Stimulated activated effector memory CD8-positive, alpha-beta T cell treated with anti-CD3 and anti-CD28 coated beads, Interleukin-12 subunit alpha, Interleukin-12 subunit beta, amount 100 ng/mL, for 72 hours (primary cell): ENCODE data around the gene VTI1A.
"Not testable (repeated sequence)": the region's sequence is repeated elsewhere in the genome, so short reads cannot be mapped to it uniquely, and the experiment has no call there.

Experiments
- ATAC-seq: fragments of 150-1000 bp; cut with Tn5 transposase; 2 replicates; pipeline ENCODE4 v1.10.0; 2021
- DNase-seq, 2 donors: peaks; one replicate each; pipeline ENCODE4 v3.0.0; 2021 to 2022; ENCODE audit warnings: low spot score in 2 of 2
- H3K27ac Mint-ChIP-seq: one replicate; pipeline ENCODE4 v1.8.0; 2022; ENCODE audit warnings: mild to moderate bottlenecking, mixed read lengths
- H3K36me3 Mint-ChIP-seq: one replicate; pipeline ENCODE4 v1.8.0; 2022; ENCODE audit warnings: mild to moderate bottlenecking, mixed read lengths
- H3K4me1 Mint-ChIP-seq: one replicate; pipeline ENCODE4 v1.8.0; 2022; ENCODE audit warnings: mixed read lengths
- H3K4me3 Mint-ChIP-seq: one replicate; pipeline ENCODE4 v1.8.0; 2022; ENCODE audit warnings: mild to moderate bottlenecking, mixed read lengths
- H3K9me3 Mint-ChIP-seq: one replicate; pipeline ENCODE4 v1.8.0; 2022; ENCODE audit warnings: mixed read lengths

VTI1A gene

DNA sequence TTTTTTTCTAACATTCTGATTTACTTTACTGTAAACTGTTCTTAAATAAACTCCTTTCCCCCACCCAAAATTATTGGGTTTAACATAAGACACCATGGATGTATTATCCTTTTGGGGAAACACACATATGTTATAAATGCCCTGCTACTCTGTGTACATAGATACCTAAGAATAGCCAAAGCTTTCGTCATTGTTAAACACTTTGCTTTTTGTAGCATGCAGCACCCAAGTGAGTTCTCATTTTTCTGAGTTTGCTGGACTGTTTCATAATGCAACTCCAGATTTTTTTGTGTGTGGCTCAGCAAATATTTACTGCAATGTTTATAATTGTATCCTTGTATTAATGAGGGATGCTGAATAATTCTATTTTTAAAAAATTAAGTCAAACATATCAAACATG is 86.9 kb downstream of the VTI1A start:
- ATAC-seq (no peak), DNase-seq (no peak)
- Mint-ChIP-seq H3K36me3 (peaks cover 33% of the 10 kb centered on the region), H3K27ac (no peak overlapping the region), H3K4me3 (no peak overlapping the region), H3K4me1 (peaks cover 27% of the 10 kb centered on the region), H3K9me3 (no peaks in the 10 kb centered on the region)

- H3K4me3 Mint-ChIP-seq = peak overlapping the region; percentile 24
- peaks cover 42% of the 10 kb centered on the region for H3K36me3 Mint-ChIP-seq
- H3K9me3 Mint-ChIP-seq = no peaks in the 10 kb centered on the region
- DNase-seq = no peak
- peaks cover 26% of the 10 kb centered on the region for H3K4me1 Mint-ChIP-seq
- no peak for ATAC-seq
- H3K27ac Mint-ChIP-seq = no peak overlapping the region
Observed at GRCh38 chr10:112535531-112535951, 88.5 kb downstream of the VTI1A start.

GRCh38 chr10:112536663-112537062 is 89.6 kb downstream of the VTI1A start:
- peaks cover 3% of the 10 kb centered on the region for H3K9me3 Mint-ChIP-seq
- H3K4me3 Mint-ChIP-seq = no peak overlapping the region
- DNase-seq = no peak
- peaks cover 14% of the 10 kb centered on the region for H3K4me1 Mint-ChIP-seq
- H3K27ac Mint-ChIP-seq = no peak overlapping the region
- H3K36me3 Mint-ChIP-seq = peaks cover 30% of the 10 kb centered on the region
- ATAC-seq = no peak

GRCh38 chr10:112538168-112538567 is 91.2 kb downstream of the VTI1A start:
- no peak for ATAC-seq
- H3K27ac Mint-ChIP-seq = no peak overlapping the region
- H3K4me1 Mint-ChIP-seq = peaks cover 7% of the 10 kb centered on the region
- peaks cover 6% of the 10 kb centered on the region for H3K9me3 Mint-ChIP-seq
- no peak for DNase-seq
- peaks cover 27% of the 10 kb centered on the region for H3K36me3 Mint-ChIP-seq
- H3K4me3 Mint-ChIP-seq = no peak overlapping the region

DNA sequence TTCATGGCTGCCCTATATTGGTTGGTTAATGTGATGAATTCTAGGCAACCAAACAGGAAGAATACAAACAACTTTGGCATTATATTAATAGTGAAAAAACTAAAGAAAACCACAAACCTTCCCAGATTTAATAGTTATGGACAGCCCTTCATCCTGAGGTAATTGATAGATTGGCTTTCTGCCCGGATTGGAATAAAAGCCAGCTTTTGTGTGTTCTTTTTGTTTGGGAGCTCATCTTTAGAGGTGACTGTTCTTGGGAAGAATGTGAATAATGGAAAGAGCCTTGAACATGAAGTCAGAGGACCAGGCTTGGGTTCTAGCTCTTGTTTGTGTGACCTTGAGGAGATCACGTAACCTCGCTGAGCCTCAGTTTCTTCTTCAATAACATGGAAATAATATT is 92.3 kb downstream of the VTI1A start:
- DNase-seq (no peak), ATAC-seq (no peak)
- peaks cover 6% of the 10 kb centered on the region for H3K9me3 Mint-ChIP-seq
- H3K27ac Mint-ChIP-seq = no peak overlapping the region
- H3K4me1 Mint-ChIP-seq = peaks cover 7% of the 10 kb centered on the region
- peaks cover 27% of the 10 kb centered on the region for H3K36me3 Mint-ChIP-seq
- no peak overlapping the region for H3K4me3 Mint-ChIP-seq

GRCh38 chr10:112542823-112543222 is 95.8 kb downstream of the VTI1A start:
- not testable (repeated sequence) for H3K4me3 Mint-ChIP-seq, DNase-seq, H3K4me1 Mint-ChIP-seq, ATAC-seq, H3K27ac Mint-ChIP-seq, H3K9me3 Mint-ChIP-seq
- peaks cover 27% of the 10 kb centered on the region for H3K36me3 Mint-ChIP-seq

DNA sequence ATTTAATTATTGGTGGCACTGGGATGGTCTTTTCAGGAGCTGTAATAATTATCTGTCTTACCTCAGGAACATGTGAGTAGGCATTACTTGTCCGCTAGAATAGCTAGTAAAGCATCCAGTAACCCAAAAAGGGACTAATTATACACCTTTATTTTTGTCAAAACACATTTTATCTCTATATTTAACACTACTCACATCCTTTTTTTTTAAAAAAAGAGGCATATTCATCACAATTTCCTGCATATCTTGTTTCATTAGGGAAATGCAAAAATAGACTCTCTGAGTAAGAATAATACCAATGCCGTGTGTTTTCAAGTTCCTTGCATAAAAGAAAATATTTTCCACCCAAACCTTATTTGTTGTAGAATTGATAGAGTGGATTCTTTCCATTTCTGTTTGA is 99.5 kb downstream of the VTI1A start:
- ATAC-seq = no peak
- Mint-ChIP-seq H3K36me3 (peaks cover 9% of the 10 kb centered on the region), H3K27ac (peak overlapping the region; percentile 58), H3K4me3 (no peak overlapping the region), H3K4me1 (peaks cover 12% of the 10 kb centered on the region), H3K9me3 (peaks cover 3% of the 10 kb centered on the region)
- no peak for DNase-seq

- Mint-ChIP-seq H3K4me3 (no peak overlapping the region), H3K4me1 (peaks cover 12% of the 10 kb centered on the region), H3K9me3 (no peaks in the 10 kb centered on the region), H3K27ac (no peak overlapping the region), H3K36me3 (peaks cover 4% of the 10 kb centered on the region)
- ATAC-seq (no peak), DNase-seq (no peak)
Observed at GRCh38 chr10:112548535-112549276, 101.7 kb downstream of the VTI1A start.

GRCh38 chr10:112552593-112553110 is 105.6 kb downstream of the VTI1A start:
- ATAC-seq = no peak
- peaks cover 4% of the 10 kb centered on the region for H3K36me3 Mint-ChIP-seq
- DNase-seq = no peak
- no peak overlapping the region for H3K4me3 Mint-ChIP-seq
- H3K4me1 Mint-ChIP-seq = peaks cover 6% of the 10 kb centered on the region
- no peak overlapping the region for H3K27ac Mint-ChIP-seq
- H3K9me3 Mint-ChIP-seq = no peaks in the 10 kb centered on the region

DNA sequence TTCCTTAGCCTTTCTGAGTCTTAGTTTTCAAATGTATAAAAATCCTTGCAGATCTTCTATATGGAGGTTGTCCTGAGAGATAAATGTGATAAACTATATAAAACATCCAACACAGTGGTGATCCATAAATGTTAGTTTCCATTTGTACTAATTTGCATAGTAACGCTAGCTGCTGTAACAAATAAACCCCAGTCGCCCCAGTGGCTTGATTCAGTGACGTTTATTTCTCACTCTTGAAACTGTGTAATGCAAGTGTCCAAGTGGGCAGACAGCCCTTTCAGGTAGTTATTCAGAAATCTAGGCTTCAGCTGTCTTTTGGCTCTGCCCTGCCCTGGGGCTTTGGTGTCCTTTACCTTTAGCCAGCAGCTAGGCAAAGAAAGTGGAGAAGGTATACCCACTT is 106.3 kb downstream of the VTI1A start:
- ATAC-seq = no peak
- no peak overlapping the region for H3K4me3 Mint-ChIP-seq
- H3K36me3 Mint-ChIP-seq = peaks cover 4% of the 10 kb centered on the region
- no peaks in the 10 kb centered on the region for H3K9me3 Mint-ChIP-seq
- no peak for DNase-seq
- peaks cover 6% of the 10 kb centered on the region for H3K4me1 Mint-ChIP-seq
- no peak overlapping the region for H3K27ac Mint-ChIP-seq

DNA sequence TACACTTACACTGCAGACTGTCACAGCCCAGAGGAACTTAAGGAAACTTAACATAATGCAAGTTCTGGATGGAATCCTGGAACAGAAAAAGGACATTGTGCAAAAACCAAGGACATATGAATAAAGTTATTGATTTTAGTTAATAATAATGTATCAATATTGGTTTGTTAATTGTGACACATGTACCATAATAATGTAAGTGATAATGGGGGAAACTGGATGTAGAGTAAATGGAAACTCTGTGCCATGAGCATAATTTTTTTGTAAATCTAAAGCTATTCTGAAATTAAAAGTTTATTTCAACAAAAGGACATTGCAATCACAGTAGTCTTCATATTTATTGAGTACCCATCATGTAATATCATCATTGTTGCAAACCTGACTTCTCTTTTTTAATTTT is 107.2 kb downstream of the VTI1A start:
- DNase-seq = no peak
- Mint-ChIP-seq H3K9me3 (no peaks in the 10 kb centered on the region), H3K36me3 (no peaks in the 10 kb centered on the region), H3K4me3 (no peak overlapping the region), H3K4me1 (no peaks in the 10 kb centered on the region), H3K27ac (no peak overlapping the region)
- no peak for ATAC-seq

GRCh38 chr10:112557197-112557596 is 110.2 kb downstream of the VTI1A start:
- DNase-seq (no peak), ATAC-seq (no peak)
- no peaks in the 10 kb centered on the region for H3K36me3 Mint-ChIP-seq
- H3K4me3 Mint-ChIP-seq = no peak overlapping the region
- no peaks in the 10 kb centered on the region for H3K4me1 Mint-ChIP-seq
- H3K9me3 Mint-ChIP-seq = no peaks in the 10 kb centered on the region
- no peak overlapping the region for H3K27ac Mint-ChIP-seq

DNA sequence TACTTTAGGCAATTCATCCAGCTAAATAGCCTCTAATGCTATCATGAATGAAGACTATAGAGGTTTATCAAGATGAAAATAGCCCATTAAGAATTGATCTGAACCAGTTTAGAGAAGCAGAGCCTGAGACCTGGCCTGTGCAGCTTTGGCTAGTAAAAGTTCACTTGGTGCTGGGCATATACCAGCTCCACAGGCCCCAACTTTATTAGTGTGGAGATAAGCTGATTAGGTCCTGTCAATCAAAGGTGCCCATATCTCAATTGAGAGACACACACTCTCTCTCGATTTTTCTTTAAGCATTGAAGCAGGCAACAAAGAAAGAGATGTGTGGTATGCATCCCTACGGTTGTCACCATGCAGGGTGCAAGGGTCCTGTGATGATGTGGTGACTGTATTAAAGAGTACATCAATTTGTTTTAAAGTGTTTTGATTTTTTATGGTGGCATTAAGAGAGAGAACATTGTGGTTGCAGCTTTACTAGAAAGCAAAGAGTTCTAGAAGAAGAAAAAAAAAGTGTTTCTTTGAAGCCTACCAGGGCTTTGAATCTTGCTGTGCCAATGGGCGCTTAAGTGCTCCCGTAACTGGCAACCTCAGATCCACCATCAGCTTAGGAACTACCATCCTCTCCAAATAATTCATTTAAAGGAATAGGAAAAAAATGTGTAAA is 111.6 kb downstream of the VTI1A start:
- Mint-ChIP-seq H3K4me3 (no peak overlapping the region), H3K27ac (no peak overlapping the region), H3K36me3 (no peaks in the 10 kb centered on the region), H3K9me3 (no peaks in the 10 kb centered on the region), H3K4me1 (no peaks in the 10 kb centered on the region)
- DNase-seq (no peak), ATAC-seq (no peak)

- ATAC-seq = no peak
- Mint-ChIP-seq H3K36me3 (no peaks in the 10 kb centered on the region), H3K27ac (no peak overlapping the region), H3K4me1 (no peaks in the 10 kb centered on the region), H3K4me3 (no peak overlapping the region), H3K9me3 (no peaks in the 10 kb centered on the region)
- no peak for DNase-seq
Observed at GRCh38 chr10:112559349-112559748, 112.3 kb downstream of the VTI1A start.

DNA sequence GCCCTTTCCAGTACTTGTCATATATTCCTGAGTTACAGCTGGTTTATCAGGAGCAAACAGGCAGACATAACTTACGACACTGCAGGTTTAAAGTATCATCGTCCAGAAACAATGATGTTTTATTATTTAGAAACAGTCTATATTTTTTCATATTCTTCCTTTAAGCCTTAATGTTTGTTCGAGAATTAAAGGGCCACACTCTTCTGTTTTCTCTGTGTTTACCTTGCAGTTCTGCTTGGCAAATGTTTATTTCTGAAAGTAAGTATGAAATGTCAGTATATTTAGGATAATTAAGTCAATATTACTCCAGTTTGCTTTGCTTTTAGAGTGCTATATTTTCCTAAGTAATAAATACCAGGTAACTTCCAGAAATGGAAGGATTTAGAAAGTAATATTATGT is 115.1 kb downstream of the VTI1A start:
- no peak overlapping the region for H3K4me3 Mint-ChIP-seq
- no peaks in the 10 kb centered on the region for H3K9me3 Mint-ChIP-seq
- H3K36me3 Mint-ChIP-seq = no peaks in the 10 kb centered on the region
- DNase-seq (no peak), ATAC-seq (no peak)
- H3K27ac Mint-ChIP-seq = no peak overlapping the region
- no peaks in the 10 kb centered on the region for H3K4me1 Mint-ChIP-seq
